ENCODE data around the gene CACNG1.

CACNG1 gene, protein sequence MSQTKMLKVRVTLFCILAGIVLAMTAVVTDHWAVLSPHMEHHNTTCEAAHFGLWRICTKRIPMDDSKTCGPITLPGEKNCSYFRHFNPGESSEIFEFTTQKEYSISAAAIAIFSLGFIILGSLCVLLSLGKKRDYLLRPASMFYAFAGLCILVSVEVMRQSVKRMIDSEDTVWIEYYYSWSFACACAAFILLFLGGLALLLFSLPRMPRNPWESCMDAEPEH

DNA sequence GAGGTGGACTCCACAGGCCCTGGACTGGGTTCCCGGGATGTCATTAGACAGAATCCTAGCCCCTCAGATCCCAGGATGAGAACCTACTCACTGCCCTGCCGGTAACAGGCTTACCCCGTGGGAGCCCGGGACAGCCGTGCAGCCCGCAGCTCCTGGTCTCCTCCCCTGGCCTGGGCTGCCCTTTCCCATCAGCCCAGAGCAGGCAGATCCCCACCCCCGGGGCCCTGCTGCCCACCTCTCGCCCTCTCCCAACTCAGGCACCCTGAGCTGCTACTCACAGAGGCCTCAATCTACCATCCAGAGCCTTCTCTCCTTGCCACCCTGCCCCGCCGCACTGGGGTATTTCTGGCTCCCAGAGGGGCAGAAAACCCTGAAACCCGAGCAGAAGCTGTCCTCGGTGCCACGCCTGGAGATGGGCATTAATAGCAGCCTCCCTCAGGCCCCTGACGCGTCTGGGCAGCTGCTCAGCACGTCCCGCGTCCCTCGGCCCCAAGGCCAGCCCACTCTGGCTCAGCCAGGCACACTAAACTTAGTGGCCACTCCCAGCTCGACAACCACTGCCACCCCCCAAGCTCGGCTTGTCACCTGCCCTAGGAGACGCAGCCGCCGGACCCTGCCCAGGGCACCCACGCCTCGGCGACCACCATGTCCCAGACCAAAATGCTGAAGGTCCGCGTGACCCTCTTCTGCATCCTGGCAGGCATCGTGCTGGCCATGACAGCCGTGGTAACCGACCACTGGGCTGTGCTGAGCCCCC, at the start of gene CACNG1:
CACNG1 (plus strand) TSS at position 539 of the 757 bp plus-strand sequence; CDS start at position 646, 107 bp downstream.
- no peak for DNase-seq

DNA sequence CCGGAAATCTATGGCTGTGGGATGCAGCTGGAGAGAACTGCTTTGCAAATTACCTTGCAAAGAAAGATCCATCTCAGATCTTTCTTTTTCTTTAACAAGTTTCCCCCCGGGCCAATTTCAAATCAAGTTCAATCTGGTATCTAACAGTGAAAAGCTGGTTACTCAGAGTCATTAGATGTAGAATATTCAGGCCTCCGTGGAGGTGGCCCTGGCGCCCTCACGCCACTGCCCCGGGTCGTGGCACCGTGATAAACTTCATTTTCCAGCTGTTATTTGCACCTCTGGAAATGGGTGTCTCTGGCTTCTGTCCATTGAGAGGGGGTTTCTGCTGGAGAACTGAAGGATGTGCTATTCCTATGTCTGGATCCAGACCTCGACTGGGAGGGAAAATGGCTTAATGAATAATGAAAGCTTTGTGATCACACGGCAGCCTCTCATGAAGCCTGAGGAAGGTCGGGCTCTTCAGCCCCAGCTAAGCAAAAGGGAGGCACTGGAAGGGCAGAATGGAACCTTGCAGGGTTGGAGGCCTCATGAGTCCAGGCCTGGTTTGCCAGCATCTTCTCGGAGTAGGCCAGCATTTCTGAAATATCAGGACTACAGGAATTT, 49.3 kb upstream of the CACNG1 start:
- no peak for DNase-seq

DNA sequence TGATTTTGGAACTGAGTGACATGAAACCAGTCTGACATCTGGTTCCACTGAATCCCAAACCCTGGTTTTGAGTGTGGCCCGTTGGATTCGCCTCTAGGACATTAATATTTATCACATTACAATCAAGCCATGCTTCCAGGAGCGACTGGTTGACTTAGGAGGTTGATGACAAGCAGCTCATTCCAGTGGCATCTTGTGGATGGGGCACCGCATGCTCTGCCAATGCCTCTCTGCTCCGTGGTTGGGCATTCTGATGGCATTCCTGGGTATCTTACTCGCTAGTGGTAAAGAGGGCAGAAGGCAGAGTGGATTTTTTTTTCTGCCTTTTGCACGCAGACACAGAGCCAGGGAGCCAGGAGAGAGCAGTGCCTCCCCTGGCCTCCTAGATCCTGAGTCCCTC, 48.4 kb upstream of the CACNG1 start:
- no peak for DNase-seq

DNA sequence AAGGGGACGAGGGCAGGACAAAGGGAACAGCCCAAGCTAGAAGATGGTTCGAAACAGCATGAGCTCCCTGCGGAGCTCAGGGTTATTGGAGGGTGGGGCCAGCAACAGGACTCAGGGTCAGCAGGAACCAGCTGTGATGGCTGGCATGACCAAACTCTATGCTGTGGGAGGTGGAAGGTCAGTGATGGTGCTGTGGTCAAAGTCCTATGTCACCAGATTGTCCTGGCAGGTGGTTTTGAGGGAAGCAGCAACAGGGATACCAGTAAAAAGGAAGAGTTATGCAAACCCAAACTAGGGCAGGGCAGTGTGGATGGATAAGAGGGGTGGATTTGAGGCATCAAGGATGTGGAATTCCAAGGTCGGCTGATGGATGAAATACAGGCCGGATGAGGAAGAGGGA, 47.4 kb upstream of the CACNG1 start:
- no peak for DNase-seq

DNA sequence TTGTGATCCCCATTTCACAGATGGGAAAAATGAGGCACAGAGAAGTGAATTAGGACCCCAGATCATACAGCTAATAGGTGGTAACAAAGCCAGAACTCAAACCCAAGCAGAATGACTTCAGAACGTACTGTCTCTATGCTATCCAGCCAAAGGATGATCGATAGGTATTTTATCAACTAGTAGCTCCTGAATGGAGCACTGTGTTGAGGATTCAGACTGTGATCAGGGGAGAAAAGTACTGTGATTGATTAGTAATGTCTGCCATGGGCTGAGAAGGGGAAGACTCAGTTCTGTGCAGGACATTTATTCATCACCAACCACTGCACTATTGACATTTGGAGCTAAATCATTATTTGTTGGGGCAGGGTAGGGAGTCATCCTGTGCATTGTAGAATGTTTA, 41.1 kb upstream of the CACNG1 start:
- no peak for DNase-seq

DNA sequence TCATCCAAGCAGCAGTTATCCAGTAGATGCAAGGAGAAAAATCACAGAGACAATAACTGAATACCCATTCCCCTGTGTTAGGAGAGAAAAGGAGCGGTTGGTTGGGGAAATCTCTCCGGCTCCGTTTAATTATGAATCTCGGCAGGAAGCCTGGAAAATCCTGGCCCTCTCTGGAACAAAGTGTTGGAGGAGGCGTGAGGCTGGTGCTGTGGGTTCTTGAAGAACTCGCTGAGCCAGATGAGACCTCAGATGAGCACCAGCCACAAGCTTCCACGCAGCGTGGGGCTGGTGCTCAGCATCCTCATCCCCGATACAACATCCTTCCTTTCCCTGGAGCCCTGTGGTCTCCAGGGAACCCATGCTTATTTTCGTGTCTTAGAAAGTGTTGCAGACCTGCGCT, 40.2 kb upstream of the CACNG1 start:
- no peak for DNase-seq

DNA sequence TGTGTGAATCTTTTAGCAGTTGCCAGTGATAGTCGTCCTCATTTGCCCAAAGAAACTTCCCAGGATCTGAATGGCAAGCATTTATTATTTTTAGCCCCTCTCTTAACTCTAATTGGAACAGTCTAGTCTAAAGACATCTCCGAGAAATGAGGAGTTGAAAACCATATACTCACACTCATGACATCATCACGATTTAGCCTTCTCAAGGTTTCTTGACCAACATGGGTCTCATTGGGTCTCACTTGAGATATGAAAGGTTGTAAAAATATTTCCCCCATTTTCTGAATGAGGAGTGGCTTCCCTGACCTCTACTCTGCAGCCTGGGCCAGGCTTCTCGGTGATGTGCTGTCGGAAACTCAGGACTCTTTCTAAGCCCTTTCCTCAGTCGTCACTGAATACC, 37.1 kb upstream of the CACNG1 start:
- DNase-seq, result no peak

DNA sequence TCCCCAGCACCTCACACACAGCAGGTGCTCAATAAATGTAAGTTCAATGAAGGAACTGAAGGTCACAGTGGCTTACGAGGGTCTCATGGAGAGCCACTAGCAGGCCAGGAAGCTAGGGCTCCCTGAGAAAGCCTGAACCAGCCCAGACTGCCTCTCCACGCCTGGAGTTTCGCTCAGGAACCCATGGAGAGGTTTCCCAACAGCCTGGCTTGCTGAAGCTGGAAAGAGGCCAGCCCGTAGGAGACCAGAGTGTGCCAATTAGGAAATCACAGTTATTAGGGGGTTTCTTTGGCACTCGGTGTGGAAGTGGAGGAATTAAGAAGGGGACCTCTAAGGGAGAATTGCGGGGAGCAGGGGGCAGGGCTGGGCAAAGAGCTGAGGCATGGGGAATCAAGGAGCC, 36.3 kb upstream of the CACNG1 start:
- DNase-seq, result no peak

DNA sequence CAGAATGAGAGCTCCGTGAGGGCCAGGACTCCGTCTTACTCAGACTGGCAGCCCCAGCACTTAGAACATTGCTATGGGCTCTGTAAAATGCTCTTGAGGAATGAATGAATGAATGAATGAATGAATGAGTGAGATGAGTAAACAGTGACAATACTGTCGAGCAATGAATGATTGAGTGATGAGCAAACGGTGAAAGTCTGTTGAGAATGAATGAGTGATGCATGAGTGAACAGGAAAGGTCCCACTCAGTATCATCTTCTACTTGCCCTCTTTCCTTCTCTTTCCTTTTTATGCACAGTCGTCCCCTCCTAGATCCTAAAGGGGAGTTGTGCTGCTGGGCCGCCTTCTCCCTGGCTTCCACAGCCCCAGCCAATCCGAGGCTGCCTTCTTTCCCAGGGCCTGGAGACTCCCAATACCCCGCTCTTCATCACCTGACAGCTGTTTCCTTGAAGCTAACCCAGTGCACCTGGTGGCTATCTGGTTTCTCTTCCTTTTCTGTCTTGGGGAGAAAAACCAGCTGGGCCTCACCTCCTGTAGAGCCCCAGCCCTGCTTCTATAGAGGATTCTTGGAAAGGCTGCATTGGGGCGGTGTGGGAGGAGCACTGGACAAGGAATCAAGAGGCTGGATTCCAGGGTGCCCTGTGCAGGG, 32.7 kb upstream of the CACNG1 start:
- no peak for DNase-seq

DNA sequence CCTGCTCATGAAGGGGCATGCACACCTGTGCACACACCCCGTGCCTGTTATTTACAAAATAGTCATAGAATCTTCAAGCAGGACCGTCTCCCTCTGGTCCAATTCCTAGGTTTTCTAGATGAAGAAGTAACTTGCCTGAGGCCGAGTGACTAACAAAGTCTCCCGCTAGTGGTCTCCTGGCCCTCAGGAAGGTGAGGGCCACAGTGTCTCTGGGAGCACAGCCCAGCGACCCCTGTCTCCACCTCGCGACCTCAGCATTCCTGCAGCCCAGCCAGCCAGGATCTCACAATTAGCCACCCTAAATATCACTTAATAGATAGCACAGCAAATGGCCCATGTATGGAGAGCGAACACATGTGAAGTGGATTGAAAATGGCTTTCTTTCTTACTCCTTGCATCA, 30.5 kb upstream of the CACNG1 start:
- no peak for DNase-seq

DNA sequence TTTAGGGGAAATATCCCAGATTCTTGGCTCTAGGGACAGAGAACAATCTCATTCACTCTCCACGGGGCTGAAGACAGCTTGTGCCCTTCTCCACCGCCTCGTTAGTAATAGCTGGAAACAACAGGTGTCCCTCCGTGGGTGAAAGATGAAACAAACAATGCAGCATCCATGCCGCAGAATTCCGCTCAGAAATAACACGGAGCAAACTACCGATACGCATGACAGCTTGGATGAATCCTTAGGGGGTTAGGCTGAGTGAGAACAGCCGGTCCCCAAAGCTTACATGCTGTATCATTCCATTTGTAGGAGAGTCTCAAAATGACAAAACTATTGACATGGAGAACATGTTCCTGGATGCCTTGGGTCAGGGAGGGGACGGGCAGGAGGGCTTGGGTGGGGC, 29.4 kb upstream of the CACNG1 start:
- DNase-seq, result no peak

DNA sequence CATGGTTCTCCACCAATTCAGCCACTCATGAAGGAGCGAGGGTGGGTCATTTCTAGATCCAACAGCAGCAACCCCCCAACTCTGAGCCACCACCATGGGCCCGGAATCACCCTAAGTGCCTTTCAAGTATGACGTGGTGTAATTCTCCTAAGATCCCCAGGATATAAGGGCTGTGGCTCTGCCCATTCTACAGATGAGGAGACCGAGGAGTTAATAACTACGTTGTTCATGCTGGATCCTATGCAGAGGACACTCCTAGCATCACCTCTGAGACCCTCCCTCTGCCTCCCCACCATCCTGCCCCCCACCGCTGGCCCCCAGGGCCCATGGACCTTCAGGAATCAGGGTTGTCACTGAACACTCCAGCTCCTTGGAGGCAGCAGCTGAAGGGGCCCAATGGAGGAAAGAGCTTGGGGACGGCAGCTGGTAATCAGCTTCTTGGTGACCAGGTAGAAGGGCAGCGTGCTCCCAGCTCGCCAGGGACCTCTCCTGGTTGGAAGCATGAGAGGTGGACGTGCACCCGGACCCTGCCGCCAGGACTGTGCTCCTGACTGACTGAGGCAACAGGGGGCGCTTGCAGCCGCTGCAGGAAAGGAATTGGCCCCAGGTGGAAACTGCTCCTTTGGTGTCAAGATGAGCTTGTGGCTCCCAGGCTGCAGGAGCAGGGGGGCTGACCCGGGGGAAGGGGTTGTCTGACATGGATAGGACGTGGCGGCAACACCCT, 28.2 kb upstream of the CACNG1 start:
- DNase-seq, result no peak

DNA sequence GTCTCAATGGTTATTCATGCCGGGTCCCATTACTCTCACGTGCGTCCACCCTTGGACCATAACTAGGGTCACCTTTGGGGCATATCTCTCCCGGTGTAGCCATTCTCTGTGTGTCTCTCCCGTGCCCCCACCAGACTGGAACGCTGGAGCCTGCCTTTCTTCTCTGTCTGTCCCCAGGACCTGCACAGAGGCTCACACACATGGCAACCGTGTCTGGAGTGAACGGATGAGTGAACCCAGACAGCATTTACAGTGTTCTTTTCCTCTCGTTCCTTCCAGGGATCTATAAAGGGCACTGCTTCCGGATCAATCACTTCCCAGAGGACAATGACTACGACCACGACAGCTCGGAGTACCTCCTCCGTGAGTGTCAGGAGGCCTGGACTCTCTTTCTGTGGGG, 26.4 kb upstream of the CACNG1 start:
- no peak for DNase-seq

DNA sequence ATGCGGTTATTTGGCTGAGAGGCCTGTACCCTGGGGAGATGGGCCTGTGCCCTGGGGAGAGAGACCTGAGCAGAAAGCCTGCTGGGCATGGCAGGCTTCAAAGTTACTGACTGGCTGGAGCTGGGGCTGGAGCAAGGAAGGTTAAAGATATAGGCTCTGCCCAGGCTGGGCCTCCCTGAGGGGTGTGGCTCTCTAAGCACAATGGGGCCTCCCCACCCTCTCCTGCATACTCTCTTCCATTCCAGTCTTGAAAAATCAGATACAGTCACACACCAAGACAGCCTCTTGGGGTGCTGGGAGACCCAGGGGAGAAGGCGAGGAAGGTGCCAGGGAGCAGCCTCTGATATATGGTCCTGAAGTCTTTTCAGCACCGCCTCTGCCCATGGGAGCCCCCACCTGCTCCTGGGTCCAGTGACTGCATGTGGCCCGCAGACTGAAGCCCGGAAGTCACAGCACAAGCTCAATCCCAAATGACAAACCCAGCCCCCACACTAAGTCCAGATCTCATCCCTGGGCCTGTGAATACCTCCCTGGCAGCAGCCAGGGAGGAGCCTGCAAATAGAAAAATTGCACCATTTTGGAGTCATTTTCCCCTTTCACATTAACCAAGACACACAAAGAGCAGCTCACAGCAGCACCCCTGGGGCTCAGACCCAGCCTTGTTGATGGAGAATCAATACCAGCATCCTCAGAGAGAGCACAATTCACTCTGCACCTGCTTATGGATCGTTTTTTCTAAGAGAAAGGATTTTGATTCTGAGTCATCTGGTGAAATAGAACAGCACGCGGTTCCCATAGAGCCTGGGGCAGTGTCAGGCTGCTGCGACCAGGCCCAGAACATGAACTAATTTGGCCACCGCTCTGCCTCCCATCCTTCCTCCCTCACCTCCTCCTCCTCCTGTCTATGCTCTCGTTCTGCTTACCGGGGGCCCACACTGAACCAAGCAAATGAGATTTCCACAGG, 25.6 kb upstream of the CACNG1 start:
- no peak for DNase-seq

DNA sequence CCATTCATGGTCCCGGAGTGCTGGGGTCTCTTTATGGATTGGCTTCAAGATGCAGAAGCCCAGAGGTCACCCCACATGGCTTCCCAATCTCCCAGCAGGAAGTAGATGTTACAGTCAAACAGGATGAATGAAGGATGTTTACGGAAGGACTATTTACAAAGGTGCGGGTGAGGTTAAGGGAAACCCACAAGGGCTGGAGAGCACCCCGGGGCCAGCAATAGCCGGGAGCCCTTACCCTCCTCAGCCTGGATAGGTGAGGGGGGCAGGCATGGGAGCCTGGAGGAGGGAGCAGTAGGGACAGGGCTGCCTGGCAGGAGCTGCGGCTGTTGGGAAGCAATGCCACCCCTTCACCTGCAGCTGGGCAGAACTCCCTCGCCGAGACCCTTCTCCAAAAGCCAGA, 24.5 kb upstream of the CACNG1 start:
- DNase-seq, result no peak

DNA sequence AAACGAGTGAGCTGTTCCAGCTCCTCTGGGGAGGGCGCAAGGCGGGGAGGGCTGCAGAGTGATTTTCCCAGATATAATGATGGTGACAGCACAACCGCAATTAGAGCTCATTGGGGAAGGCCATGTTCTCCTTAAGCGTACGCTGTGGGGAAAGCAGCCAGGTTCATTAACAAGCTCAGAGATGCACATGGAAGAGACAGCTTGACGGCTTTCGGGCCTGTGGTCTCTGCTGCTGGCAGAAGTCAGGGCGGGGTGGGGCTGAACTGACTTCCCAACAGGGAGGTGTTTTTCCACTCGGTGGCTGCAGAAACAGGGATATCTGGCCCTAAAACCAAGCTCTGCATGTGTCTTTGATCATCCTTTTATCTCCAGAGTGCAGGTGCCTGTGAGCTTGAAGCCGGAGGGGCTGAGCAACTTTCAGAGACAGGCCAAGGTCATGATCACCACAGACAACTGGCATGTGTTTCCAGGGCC, 24.0 kb upstream of the CACNG1 start:
- DNase-seq, result no peak

DNA sequence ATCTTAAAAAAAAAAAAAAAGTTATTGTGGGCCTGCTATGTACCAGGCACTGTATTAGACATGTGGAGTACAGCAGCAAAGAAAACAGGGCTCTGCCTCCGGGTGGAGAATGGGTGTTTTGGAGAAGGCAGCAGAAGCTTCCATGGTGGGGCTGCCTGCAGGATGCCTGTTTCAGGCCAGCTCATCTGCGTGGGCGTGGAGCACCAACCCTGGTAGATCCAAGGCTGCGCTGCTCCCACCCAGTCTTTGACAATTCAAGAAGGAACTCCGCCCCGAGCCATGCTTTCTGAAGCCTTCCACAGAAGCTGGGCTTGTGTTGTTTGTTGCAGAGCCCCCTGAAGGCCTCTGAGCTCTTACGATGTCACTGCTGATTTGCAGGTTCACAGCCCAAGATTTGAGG, 23.2 kb upstream of the CACNG1 start:
- no peak for DNase-seq

DNA sequence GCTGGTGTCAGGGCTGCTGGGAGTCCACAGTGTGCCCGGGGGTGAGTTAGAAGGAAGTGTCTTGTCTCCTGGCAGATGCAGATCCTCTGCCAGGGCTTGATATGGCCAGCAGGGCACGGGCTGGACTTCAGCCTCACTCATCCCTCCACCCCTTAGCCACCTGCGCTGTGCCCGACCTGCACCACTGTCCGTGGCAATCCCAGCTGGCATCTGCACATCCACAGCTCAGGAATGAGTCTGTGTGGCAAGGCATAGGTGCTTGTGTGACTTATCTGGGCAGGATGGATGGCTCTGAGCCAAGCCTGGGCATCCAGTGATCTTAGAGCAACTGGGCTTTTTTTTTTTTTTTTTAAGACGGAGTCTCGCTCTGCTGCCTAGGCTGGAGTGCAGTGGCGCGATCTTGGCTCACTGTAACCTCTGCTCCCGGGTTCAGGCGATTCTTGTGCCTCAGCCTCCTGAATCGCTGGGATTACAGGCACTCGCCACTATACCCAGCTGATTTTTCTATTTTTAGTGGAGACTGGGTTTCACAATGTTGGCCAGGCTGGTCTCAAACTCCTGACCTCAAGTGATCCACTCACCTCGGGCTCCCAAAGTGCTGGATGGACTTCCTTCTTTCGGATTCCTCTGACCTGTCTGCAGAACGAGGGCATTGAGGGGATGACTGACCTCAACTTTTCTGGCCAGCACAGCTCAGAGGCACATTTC, 22.5 kb upstream of the CACNG1 start:
- DNase-seq, result no peak

DNA sequence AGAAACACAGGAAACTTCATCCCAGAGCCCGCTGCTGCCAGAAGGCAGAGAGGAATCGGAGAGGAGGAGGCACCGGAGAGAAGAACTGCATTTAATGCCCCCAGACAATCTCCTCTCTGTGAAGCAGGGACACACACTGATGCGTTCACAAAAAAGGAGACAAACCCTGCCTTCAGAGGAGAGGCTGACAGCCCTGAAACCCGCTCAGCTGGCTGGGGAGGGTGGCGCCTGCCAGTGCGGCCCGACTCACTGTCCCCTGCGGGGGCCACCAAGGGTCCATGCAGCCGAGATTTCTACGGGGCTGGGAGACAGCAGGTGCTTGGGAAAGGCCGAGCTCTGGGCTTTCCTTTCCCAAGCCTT, 21.9 kb upstream of the CACNG1 start:
- no peak for DNase-seq

DNA sequence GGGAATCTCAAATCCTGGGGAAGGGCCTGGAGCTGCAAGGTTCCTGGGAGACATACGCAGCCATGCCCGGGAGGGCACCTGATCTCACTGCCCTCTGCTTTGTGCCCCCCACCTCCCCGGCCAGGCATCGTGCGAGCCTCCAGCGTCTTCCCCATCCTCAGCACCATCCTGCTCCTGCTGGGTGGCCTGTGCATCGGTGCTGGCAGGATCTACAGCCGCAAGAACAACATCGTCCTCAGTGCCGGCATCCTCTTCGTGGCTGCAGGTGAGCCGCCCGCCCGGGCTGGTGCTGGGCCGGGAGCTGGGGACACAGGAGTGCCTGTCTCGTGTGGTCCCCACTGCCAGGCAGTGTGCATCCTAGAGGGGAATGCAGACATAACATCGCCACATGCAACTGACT, 19.6 kb upstream of the CACNG1 start:
- no peak for DNase-seq

DNA sequence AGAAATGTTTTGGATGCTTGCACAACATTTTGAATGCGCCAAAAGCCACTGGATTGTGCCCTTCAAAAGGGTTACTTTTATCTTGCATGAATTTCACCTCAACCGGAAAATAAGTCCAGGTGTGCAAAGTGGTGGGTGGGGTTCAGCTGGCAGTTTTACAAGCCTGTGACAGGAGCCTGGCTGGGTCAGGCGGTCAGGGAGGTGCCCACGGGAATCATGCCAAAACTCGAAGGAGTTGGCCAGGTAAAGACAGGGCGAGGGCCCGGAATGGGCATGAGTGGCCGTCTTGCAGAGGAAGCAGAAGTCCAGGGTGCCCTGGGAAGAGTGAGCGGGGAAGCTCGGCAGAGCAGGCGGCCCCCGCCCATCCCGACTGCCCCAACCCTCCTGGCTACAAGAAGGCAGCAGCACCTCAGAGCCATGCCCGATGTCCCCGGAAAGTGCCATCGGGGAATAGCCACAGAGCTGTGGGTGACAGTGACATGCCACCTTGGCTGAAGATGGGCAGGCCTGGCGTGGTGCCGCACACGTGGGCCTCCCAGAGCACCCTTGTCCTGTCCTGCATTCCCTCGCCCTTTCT, 19.1 kb upstream of the CACNG1 start:
- no peak for DNase-seq
